ENCODE data around the gene MEF2D.

Gene MEF2D

DNA sequence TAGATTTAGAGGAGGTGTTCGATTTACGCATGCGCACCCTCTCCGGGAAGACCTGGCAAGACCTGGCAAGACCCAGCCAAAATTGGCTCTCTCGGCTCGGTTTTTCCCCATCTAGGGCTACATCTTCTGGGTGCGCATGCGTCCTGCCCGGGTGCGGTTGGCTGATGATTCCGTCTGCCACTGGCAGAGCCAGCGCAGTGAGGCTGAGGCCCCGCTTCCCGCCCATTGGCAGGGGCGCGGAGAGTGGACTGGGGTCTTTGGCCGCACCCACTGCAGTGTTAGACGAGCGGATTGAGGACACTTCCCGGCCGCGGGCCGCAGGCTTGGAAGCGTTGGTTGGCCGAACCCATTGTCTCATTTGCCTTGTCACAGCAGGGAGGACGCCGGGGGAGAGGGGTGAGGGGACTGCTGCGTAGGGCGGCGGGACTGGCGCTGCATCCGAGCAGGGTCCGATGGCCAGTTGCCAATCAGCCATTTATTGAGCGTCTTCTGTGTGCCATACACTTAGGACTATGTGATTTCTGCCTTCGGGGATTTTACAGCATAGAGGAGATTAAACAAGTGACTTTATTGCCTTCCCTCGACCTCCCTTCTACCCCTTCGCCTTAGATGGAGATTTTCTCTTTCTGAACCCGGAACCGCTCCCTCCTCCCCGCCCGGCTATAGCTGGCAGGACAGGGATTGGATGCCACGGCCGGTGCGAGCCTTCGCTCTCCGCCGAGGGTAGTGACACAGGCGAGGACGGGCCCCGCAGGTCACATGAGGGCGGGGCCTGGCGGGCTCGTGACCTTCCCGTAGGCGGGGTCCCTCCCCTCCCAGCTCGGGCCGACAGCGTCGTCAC, 43.7 kb downstream of the MEF2D start:
- DNase-seq (ENCODE audit: insufficient read length, low spot score) (peak; percentile 98), FAIRE-seq (peak; percentile 84)
- peak; percentile 96 for TF ChIP-seq POLR2A (IDR thresholded peaks at IDR 0.05; ENCODE audit: low read depth, low read length)

GRCh38 chr1:156455362-156455761, 45.2 kb downstream of the MEF2D start:
- TF ChIP-seq POLR2A (IDR thresholded peaks at IDR 0.05; ENCODE audit: low read depth, low read length) = no peak
- FAIRE-seq (no peak), DNase-seq (ENCODE audit: insufficient read length, low spot score) (no peak)

- no peak for TF ChIP-seq POLR2A (IDR thresholded peaks at IDR 0.05; ENCODE audit: low read depth, low read length)
- no peak for FAIRE-seq
- no peak for DNase-seq (ENCODE audit: insufficient read length, low spot score)
These were observed 47.7 kb downstream of the MEF2D start for GRCh38 chr1:156452907-156453306.

- FAIRE-seq (no peak), DNase-seq (ENCODE audit: insufficient read length, low spot score) (no peak)
- TF ChIP-seq POLR2A (IDR thresholded peaks at IDR 0.05; ENCODE audit: low read depth, low read length) = no peak
These were observed 48.9 kb downstream of the MEF2D start for GRCh38 chr1:156451505-156452160.

- TF ChIP-seq POLR2A (IDR thresholded peaks at IDR 0.05; ENCODE audit: low read depth, low read length) = no peak
- DNase-seq (ENCODE audit: insufficient read length, low spot score) (no peak), FAIRE-seq (no peak)
These were observed 52.2 kb downstream of the MEF2D start for GRCh38 chr1:156448134-156448967.

- DNase-seq (ENCODE audit: insufficient read length, low spot score) (peak; percentile 86), FAIRE-seq (peak; percentile 73)
- no peak for TF ChIP-seq POLR2A (IDR thresholded peaks at IDR 0.05; ENCODE audit: low read depth, low read length)
These were observed 54.7 kb downstream of the MEF2D start for GRCh38 chr1:156445789-156446263.

GRCh38 chr1:156444407-156445001, 56.1 kb downstream of the MEF2D start:
- TF ChIP-seq POLR2A (IDR thresholded peaks at IDR 0.05; ENCODE audit: low read depth, low read length) = no peak
- FAIRE-seq = no peak
- no peak for DNase-seq (ENCODE audit: insufficient read length, low spot score)

DNA sequence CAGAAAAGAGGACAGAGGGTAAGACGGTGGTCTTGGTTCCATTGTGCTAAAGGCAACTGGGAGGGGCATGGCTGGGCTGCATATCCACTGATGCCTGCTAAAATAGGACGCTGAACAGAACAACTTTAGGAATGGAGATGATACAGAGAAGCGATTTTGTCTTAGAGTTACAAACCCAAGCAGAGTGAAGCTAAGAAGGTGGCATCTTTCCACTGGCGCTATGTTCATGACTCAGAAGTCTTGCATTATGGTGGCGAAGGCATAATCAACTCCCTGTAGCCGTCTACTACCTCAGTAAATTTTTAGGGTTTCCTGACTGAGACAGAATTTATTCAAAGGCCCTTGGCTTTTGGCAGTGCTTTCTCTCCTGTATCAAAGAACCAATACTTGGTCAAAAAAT, 57.3 kb downstream of the MEF2D start:
- DNase-seq (ENCODE audit: insufficient read length, low spot score) = no peak
- FAIRE-seq = no peak
- no peak for TF ChIP-seq POLR2A (IDR thresholded peaks at IDR 0.05; ENCODE audit: low read depth, low read length)

GRCh38 chr1:156440654-156441437, 59.7 kb downstream of the MEF2D start:
- no peak for DNase-seq (ENCODE audit: insufficient read length, low spot score)
- TF ChIP-seq POLR2A (IDR thresholded peaks at IDR 0.05; ENCODE audit: low read depth, low read length) = no peak
- FAIRE-seq = no peak

DNA sequence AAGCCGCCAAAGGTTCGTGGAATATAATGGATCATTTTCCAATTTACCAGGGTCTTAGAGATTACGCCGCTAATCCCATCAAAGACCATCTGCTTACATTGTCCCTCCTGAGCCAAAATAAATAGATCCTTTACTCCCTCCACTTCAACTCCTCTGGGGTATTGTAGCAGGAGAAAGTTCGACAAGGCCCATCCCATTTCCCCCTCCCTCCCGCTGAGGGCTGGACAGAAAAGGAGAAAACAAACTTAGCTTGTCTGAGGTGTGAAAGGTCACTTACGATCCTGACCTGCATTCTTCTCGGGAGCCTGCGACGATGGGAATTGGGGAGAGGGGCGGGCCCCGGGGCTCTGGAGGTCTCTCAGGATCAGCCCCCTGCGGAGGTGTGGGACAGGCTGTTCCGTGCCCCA, 60.8 kb downstream of the MEF2D start:
- no peak for FAIRE-seq
- DNase-seq (ENCODE audit: insufficient read length, low spot score) = no peak
- TF ChIP-seq POLR2A (IDR thresholded peaks at IDR 0.05; ENCODE audit: low read depth, low read length) = no peak

DNA sequence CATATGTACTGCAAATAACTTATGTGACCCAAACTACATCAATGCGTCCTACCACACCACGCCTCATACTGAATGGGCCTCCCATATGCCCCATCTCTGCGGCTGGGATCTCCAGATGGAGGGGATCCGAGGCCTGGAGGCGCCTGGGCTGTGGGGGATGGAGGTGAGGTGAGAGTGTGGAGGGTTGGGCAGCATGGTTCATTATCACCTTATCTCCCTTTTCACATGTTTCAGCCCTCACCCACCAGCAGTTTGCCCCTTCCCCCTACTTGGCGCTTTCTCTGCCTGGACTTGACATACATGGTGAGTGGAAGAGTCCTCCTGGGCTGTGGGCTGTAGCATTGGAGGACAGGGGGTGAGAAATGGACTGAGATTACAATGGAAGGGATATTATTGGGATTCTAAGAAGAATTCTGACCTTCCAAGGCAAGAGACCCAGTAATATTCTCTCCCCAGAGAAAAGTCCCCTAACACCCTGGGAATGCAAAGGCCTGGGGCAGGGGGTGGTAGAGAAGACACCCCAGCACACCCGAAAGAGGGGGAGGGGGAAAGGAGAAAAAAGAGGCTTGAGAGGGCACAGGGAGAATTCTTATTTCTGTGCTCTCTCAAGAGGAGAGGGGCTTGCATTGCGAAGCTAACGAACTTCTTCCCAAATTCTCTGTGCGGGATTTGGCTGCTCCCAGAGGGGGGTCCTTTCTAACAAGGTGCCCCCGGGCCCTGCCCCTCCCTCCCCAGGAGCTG, 61.4 kb downstream of the MEF2D start:
- no peak for FAIRE-seq
- DNase-seq (ENCODE audit: insufficient read length, low spot score) = no peak
- TF ChIP-seq POLR2A (IDR thresholded peaks at IDR 0.05; ENCODE audit: low read depth, low read length) = no peak

- DNase-seq (ENCODE audit: insufficient read length, low spot score) = no peak
- FAIRE-seq = no peak
- no peak for TF ChIP-seq POLR2A (IDR thresholded peaks at IDR 0.05; ENCODE audit: low read depth, low read length)
These were observed 62.1 kb downstream of the MEF2D start for GRCh38 chr1:156438278-156438987.
